IgD-negative memory B cell (primary cell): Measurements from ENCODE around the gene GALNT15. TPM values are rescaled to one million over a fixed set of nuclear protein-coding genes. Genes with fewer than 3 reads are reported as not detected.

Experiments used
- H3K27ac Mint-ChIP-seq, 3 donors: one replicate each; pipeline ENCODE4 v1.8.0; 2020 to 2022; ENCODE audit warnings: mild to moderate bottlenecking in 3 of 3, mixed read lengths in 3 of 3, moderate library complexity in 1 of 3
- H3K27me3 Mint-ChIP-seq: one replicate; pipeline ENCODE4 v1.8.0; 2021; ENCODE audit warnings: mixed read lengths
- H3K36me3 Mint-ChIP-seq: one replicate; pipeline ENCODE4 v1.8.0; 2020; ENCODE audit warnings: mild to moderate bottlenecking, mixed read lengths
- H3K4me1 Mint-ChIP-seq, 3 donors: one replicate each; pipeline ENCODE4 v1.8.0; 2020 to 2022; ENCODE audit warnings: mixed read lengths in 3 of 3, mild to moderate bottlenecking in 1 of 3
- H3K4me3 Mint-ChIP-seq, 4 donors: one replicate each; pipeline ENCODE4 v1.8.0; 2020 to 2022; ENCODE audit warnings: mild to moderate bottlenecking in 4 of 4, mixed read lengths in 4 of 4, moderate library complexity in 3 of 4
- H3K9me3 Mint-ChIP-seq, 3 donors: one replicate each; pipeline ENCODE4 v1.8.0; 2020 to 2021; ENCODE audit warnings: mixed read lengths in 3 of 3, mild to moderate bottlenecking in 1 of 3
- polyA plus RNA-seq: library from polyadenylated mRNA; unstranded; fragments of 300-500 nt; fragmentation: Illumina TruSeq; gene quantifications from one replicate; pipeline ENCODE4 v1.2.3, GENCODE V29; 2021

Gene GALNT15
- polyA plus RNA-seq, 1 donor from 2014 or later, result not detected

- Mint-ChIP-seq H3K4me3 (no peak overlapping the region), H3K27ac (no peak overlapping the region), H3K36me3 (peaks cover 2% of the 10 kb centered on the region), H3K27me3 (peaks cover 19% of the 10 kb centered on the region), H3K4me1 (peaks cover 7 to 13% (median 11%) of the 10 kb centered on the region in 3 donors), H3K9me3 (no peaks in the 10 kb centered on the region)
Measured at GRCh38 chr3:16254916-16255315, 80.4 kb downstream of the GALNT15 start.

- H3K4me1 Mint-ChIP-seq, result peaks cover 7 to 13% (median 11%) of the 10 kb centered on the region in 3 donors
- H3K36me3 Mint-ChIP-seq, result peaks cover 2% of the 10 kb centered on the region
- H3K27ac Mint-ChIP-seq, result no peak overlapping the region
- H3K4me3 Mint-ChIP-seq, result no peak overlapping the region
- H3K27me3 Mint-ChIP-seq, result peaks cover 19% of the 10 kb centered on the region
- H3K9me3 Mint-ChIP-seq, result no peaks in the 10 kb centered on the region
Measured at GRCh38 chr3:16255326-16255725, 80.8 kb downstream of the GALNT15 start.

GRCh38 chr3:16255726-16256125 is 81.2 kb downstream of the GALNT15 start:
- Mint-ChIP-seq H3K9me3 (no peaks in the 10 kb centered on the region), H3K36me3 (peaks cover 2% of the 10 kb centered on the region), H3K27me3 (peaks cover 19% of the 10 kb centered on the region), H3K27ac (no peak overlapping the region), H3K4me1 (peaks cover 7 to 13% (median 11%) of the 10 kb centered on the region in 3 donors), H3K4me3 (no peak overlapping the region)

- Mint-ChIP-seq H3K36me3 (peaks cover 2% of the 10 kb centered on the region), H3K27ac (no peak overlapping the region), H3K4me3 (no peak overlapping the region), H3K9me3 (no peaks in the 10 kb centered on the region), H3K4me1 (peaks cover 6 to 9% (median 8%) of the 10 kb centered on the region in 3 donors), H3K27me3 (peaks cover 12% of the 10 kb centered on the region)
Measured at GRCh38 chr3:16257309-16257708, 82.8 kb downstream of the GALNT15 start.

GRCh38 chr3:16258177-16258576 is 83.7 kb downstream of the GALNT15 start:
- Mint-ChIP-seq H3K27ac (no peak overlapping the region), H3K27me3 (peaks cover 5% of the 10 kb centered on the region), H3K36me3 (peaks cover 2% of the 10 kb centered on the region), H3K4me1 (no peaks in the 10 kb centered on the region), H3K9me3 (no peaks in the 10 kb centered on the region), H3K4me3 (no peak overlapping the region)

- H3K36me3 Mint-ChIP-seq, result peaks cover 2% of the 10 kb centered on the region
- H3K4me3 Mint-ChIP-seq, result no peak overlapping the region
- H3K4me1 Mint-ChIP-seq, result peaks cover 0 to under 1% (median 0%) of the 10 kb centered on the region in 3 donors
- peaks cover under 1% of the 10 kb centered on the region for H3K27me3 Mint-ChIP-seq
- no peak overlapping the region for H3K27ac Mint-ChIP-seq
- H3K9me3 Mint-ChIP-seq, result no peaks in the 10 kb centered on the region
Measured at GRCh38 chr3:16258866-16259265, 84.4 kb downstream of the GALNT15 start.

- no peaks in the 10 kb centered on the region for H3K27me3 Mint-ChIP-seq
- peaks cover 3 to 10% (median 9%) of the 10 kb centered on the region in 3 donors for H3K4me1 Mint-ChIP-seq
- no peak overlapping the region for H3K27ac Mint-ChIP-seq
- H3K36me3 Mint-ChIP-seq, result no peaks in the 10 kb centered on the region
- H3K4me3 Mint-ChIP-seq, result no peak overlapping the region
- no peaks in the 10 kb centered on the region for H3K9me3 Mint-ChIP-seq
Measured at GRCh38 chr3:16260046-16260445, 85.6 kb downstream of the GALNT15 start.

- Mint-ChIP-seq H3K36me3 (no peaks in the 10 kb centered on the region), H3K27me3 (no peaks in the 10 kb centered on the region), H3K27ac (no peak overlapping the region), H3K4me3 (no peak overlapping the region), H3K9me3 (no peaks in the 10 kb centered on the region), H3K4me1 (peaks cover 7 to 23% (median 17%) of the 10 kb centered on the region in 3 donors)
Measured at GRCh38 chr3:16262174-16262573, 87.7 kb downstream of the GALNT15 start.

- H3K9me3 Mint-ChIP-seq, result no peaks in the 10 kb centered on the region
- H3K27me3 Mint-ChIP-seq, result no peaks in the 10 kb centered on the region
- H3K27ac Mint-ChIP-seq, result peak overlapping the region; percentile 94 to 100 (median 95)
- peak overlapping the region in 3 of 4 donors; percentile 99 to 100 (median 100) for H3K4me3 Mint-ChIP-seq
- no peaks in the 10 kb centered on the region for H3K36me3 Mint-ChIP-seq
- peaks cover 10 to 27% (median 17%) of the 10 kb centered on the region in 3 donors for H3K4me1 Mint-ChIP-seq
Measured at GRCh38 chr3:16264174-16264707, 89.8 kb downstream of the GALNT15 start.

GRCh38 chr3:16264708-16265454 is 90.4 kb downstream of the GALNT15 start, which contains the start of the genes DPH3 and OXNAD1:
Gene DPH3 (minus strand): TSS chr3:16264943. CDS start chr3:16264876, 67 bp downstream.
Gene OXNAD1 (plus strand): TSS chr3:16265212. CDS start chr3:16270953, 5,741 bp downstream.
- Mint-ChIP-seq H3K27me3 (no peaks in the 10 kb centered on the region), H3K4me1 (peaks cover 10 to 27% (median 17%) of the 10 kb centered on the region in 3 donors), H3K9me3 (no peaks in the 10 kb centered on the region), H3K36me3 (peaks cover 1% of the 10 kb centered on the region), H3K27ac (peak within 1 kb of the TSS; percentile 94 to 100 (median 95)), H3K4me3 (peak within 1 kb of the TSS in 3 of 4 donors; percentile 99 to 100 (median 100))

- Mint-ChIP-seq H3K9me3 (no peaks in the 10 kb centered on the region), H3K4me1 (peaks cover 10 to 27% (median 17%) of the 10 kb centered on the region in 3 donors), H3K27me3 (no peaks in the 10 kb centered on the region), H3K27ac (peak overlapping the region; percentile 94 to 100 (median 95)), H3K4me3 (peak overlapping the region in 3 of 4 donors; percentile 99 to 100 (median 100)), H3K36me3 (peaks cover 3% of the 10 kb centered on the region)
Measured at GRCh38 chr3:16265455-16265786, 90.9 kb downstream of the GALNT15 start.

GRCh38 chr3:16266714-16267113 is 92.2 kb downstream of the GALNT15 start:
- Mint-ChIP-seq H3K4me1 (peaks cover 10 to 27% (median 17%) of the 10 kb centered on the region in 3 donors), H3K36me3 (peaks cover 5% of the 10 kb centered on the region), H3K27ac (peak overlapping the region in 2 of 3 donors; percentile 46 to 63), H3K27me3 (no peaks in the 10 kb centered on the region), H3K9me3 (no peaks in the 10 kb centered on the region), H3K4me3 (peak overlapping the region in 3 of 4 donors; percentile 44 to 99 (median 68))

GRCh38 chr3:16270855-16271254 is 96.4 kb downstream of the GALNT15 start:
- H3K27ac Mint-ChIP-seq, result no peak overlapping the region
- H3K4me3 Mint-ChIP-seq, result no peak overlapping the region
- peaks cover 3 to 14% (median 7%) of the 10 kb centered on the region in 3 donors for H3K4me1 Mint-ChIP-seq
- no peaks in the 10 kb centered on the region for H3K27me3 Mint-ChIP-seq
- H3K36me3 Mint-ChIP-seq, result peaks cover 13% of the 10 kb centered on the region
- no peaks in the 10 kb centered on the region for H3K9me3 Mint-ChIP-seq

- no peaks in the 10 kb centered on the region for H3K27me3 Mint-ChIP-seq
- H3K4me1 Mint-ChIP-seq, result peaks cover 0 to under 1% (median 0%) of the 10 kb centered on the region in 3 donors
- H3K27ac Mint-ChIP-seq, result no peak overlapping the region
Measured at GRCh38 chr3:16272588-16272987, 98.1 kb downstream of the GALNT15 start.

GRCh38 chr3:16273867-16274266 is 99.4 kb downstream of the GALNT15 start:
- no peak overlapping the region for H3K27ac Mint-ChIP-seq
- H3K4me3 Mint-ChIP-seq, result no peak overlapping the region
- no peaks in the 10 kb centered on the region for H3K4me1 Mint-ChIP-seq
- no peaks in the 10 kb centered on the region for H3K9me3 Mint-ChIP-seq
- H3K36me3 Mint-ChIP-seq, result peaks cover 13% of the 10 kb centered on the region
- H3K27me3 Mint-ChIP-seq, result no peaks in the 10 kb centered on the region

More at GRCh38 chr3:16272588-16272987, 98.1 kb downstream of the GALNT15 start:
- H3K4me3 Mint-ChIP-seq, result no peak overlapping the region
- peaks cover 13% of the 10 kb centered on the region for H3K36me3 Mint-ChIP-seq
- H3K9me3 Mint-ChIP-seq, result no peaks in the 10 kb centered on the region
